CD4-positive, CD25-positive, alpha-beta regulatory T cell (primary cell): Measurements from ENCODE around the gene ZNF23. TPM values are rescaled to one million over a fixed set of nuclear protein-coding genes. Genes with fewer than 3 reads are reported as not detected.

ENCODE experiments used
- ATAC-seq, 2 donors: fragments of 150-1000 bp; cut with Tn5 transposase; one replicate each; pipeline ENCODE4 v1.10.0; 2021; ENCODE audit warnings: low read depth in 2 of 2, moderate number of reproducible peaks in 2 of 2, moderate library complexity in 1 of 2
- DNase-seq, 3 donors: peaks; one replicate each; pipeline versions ENCODE4 v3.0.0 to v3.0.0-alpha.2; 2012 to 2022; ENCODE audit warnings: mixed read lengths in 1 of 3
- H3K27ac ChIP-seq: one replicate; pipeline ENCODE4 v1.7.0; 2013; ENCODE audit warnings: mild to moderate bottlenecking, low read length; ENCODE audit not compliant: insufficient read depth, poor library complexity, severe bottlenecking
- H3K27me3 ChIP-seq: one replicate; pipeline ENCODE4 v1.7.0; 2013; ENCODE audit warnings: low read length; ENCODE audit not compliant: control insufficient read depth, insufficient read depth
- H3K36me3 ChIP-seq: one replicate; pipeline ENCODE4 v1.7.0; 2013; ENCODE audit warnings: mild to moderate bottlenecking, low read length, moderate library complexity; ENCODE audit not compliant: control insufficient read depth, insufficient read depth
- H3K4me1 ChIP-seq: 2 replicates; pipeline ENCODE4 v1.7.0; 2013; ENCODE audit warnings: mild to moderate bottlenecking, low read length; ENCODE audit not compliant: insufficient read depth, control insufficient read depth, poor library complexity, severe bottlenecking
- H3K4me3 ChIP-seq: one replicate; pipeline ENCODE4 v1.7.0; 2013; ENCODE audit warnings: low read depth, mild to moderate bottlenecking, low read length, moderate library complexity
- H3K9me3 ChIP-seq, 2 experiments: 1 replicate in 1 of 2; 2 replicates in 1 of 2; pipeline ENCODE4 v1.7.0; 2013; ENCODE audit warnings: low read length in 2 of 2, mild to moderate bottlenecking in 1 of 2, moderate library complexity in 1 of 2; ENCODE audit not compliant: control insufficient read depth in 2 of 2
- H3K27ac Mint-ChIP-seq, 3 donors: one replicate each; pipeline ENCODE4 v1.8.0; 2020 to 2022; ENCODE audit warnings: mild to moderate bottlenecking in 3 of 3, mixed read lengths in 3 of 3, moderate library complexity in 2 of 3
- H3K27me3 Mint-ChIP-seq: one replicate; pipeline ENCODE4 v1.8.0; 2022; ENCODE audit warnings: mild to moderate bottlenecking, mixed read lengths
- H3K36me3 Mint-ChIP-seq: one replicate; pipeline ENCODE4 v1.8.0; 2020; ENCODE audit warnings: mixed read lengths
- H3K4me1 Mint-ChIP-seq, 4 donors: one replicate each; pipeline ENCODE4 v1.8.0; 2020 to 2022; ENCODE audit warnings: mixed read lengths in 4 of 4, mild to moderate bottlenecking in 1 of 4
- H3K4me3 Mint-ChIP-seq, 4 donors: one replicate each; pipeline ENCODE4 v1.8.0; 2020 to 2022; ENCODE audit warnings: mild to moderate bottlenecking in 4 of 4, mixed read lengths in 4 of 4, moderate library complexity in 3 of 4
- H3K9me3 Mint-ChIP-seq, 7 donors: one replicate each; pipeline ENCODE4 v1.8.0; 2020 to 2022; ENCODE audit warnings: mixed read lengths in 7 of 7, mild to moderate bottlenecking in 3 of 7, moderate library complexity in 2 of 7
- polyA plus RNA-seq, 4 donors: library from polyadenylated mRNA; unstranded; fragments of 300-500 nt; fragmentation: Illumina TruSeq; gene quantifications; one replicate each; pipeline ENCODE4 v1.2.3, GENCODE V29; 2021
- total RNA-seq: library from RNA; stranded (reverse); gene quantifications from one replicate; pipeline ENCODE4 v1.2.3, GENCODE V29; 2022

Gene ZNF23
- total and polyA plus RNA-seq, 5 donors from 2014 or later: 4.0 to 6.2 (median 5.6) TPM

DNA sequence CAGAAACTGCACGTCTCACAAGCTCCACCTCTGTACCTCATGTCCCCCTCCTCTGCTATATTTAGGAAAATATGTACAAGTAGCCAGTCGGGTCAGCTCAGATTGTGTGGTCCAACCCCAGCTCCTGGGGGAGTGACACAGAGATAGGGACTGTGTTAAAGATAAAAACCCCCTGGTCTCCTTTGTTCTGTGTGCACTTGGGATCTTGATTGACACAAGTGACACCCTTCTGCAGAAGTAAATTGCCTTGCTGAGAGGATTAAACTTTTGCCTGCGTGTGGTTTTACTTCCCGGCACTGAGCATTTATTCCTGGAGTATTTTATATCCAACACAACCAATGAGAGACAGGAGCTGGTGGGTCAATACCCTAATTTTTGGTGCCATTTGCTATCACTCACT lies 57.7 kb downstream of the ZNF23 start:
- DNase-seq (no peak), ATAC-seq (no peak)
- H3K9me3 ChIP-seq: no peaks in the 10 kb centered on the region
- H3K27ac ChIP-seq: no peak overlapping the region
- Mint-ChIP-seq H3K36me3 (no peaks in the 10 kb centered on the region), H3K27me3 (peaks cover 6% of the 10 kb centered on the region), H3K27ac (no peak overlapping the region), H3K9me3 (peaks cover 0 to 10% (median 0%) of the 10 kb centered on the region in 7 donors), H3K4me3 (no peak overlapping the region), H3K4me1 (peaks cover 0 to 15% (median 8%) of the 10 kb centered on the region in 4 donors)
- no peaks in the 10 kb centered on the region for H3K36me3 ChIP-seq
- H3K27me3 ChIP-seq: peaks cover 2% of the 10 kb centered on the region
- H3K4me3 ChIP-seq: no peak overlapping the region
- H3K4me1 ChIP-seq: peaks cover 4% of the 10 kb centered on the region

DNA sequence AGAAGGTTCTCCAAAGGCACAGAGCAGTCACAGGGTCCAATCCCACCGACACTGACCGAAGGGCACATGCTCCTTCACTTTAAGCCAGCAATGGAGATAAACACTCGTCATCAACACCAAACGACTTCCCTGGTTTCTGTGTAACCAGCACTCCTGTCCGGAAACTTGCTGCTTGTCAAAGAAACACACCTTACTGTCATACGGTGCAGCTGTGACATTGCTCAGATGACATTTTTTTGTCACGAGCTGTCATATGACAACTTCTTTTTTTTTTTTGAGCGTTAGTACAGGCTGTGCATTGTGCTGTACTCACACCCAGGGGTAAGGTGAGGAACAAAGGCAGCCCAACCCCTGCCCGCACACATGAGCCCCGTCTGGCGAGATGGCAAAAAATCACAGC lies 59.4 kb downstream of the ZNF23 start:
- Mint-ChIP-seq H3K4me3 (no peak overlapping the region), H3K9me3 (peaks cover 0 to 10% (median 0%) of the 10 kb centered on the region in 7 donors), H3K4me1 (peaks cover 0 to 9% (median 5%) of the 10 kb centered on the region in 4 donors), H3K27ac (no peak overlapping the region), H3K36me3 (no peaks in the 10 kb centered on the region), H3K27me3 (peaks cover 6% of the 10 kb centered on the region)
- no peaks in the 10 kb centered on the region for H3K27me3 ChIP-seq
- H3K4me1 ChIP-seq: peaks cover 1% of the 10 kb centered on the region
- H3K9me3 ChIP-seq: no peaks in the 10 kb centered on the region
- no peaks in the 10 kb centered on the region for H3K36me3 ChIP-seq
- H3K27ac ChIP-seq: no peak overlapping the region
- no peak for ATAC-seq
- no peak overlapping the region for H3K4me3 ChIP-seq
- no peak for DNase-seq

DNA sequence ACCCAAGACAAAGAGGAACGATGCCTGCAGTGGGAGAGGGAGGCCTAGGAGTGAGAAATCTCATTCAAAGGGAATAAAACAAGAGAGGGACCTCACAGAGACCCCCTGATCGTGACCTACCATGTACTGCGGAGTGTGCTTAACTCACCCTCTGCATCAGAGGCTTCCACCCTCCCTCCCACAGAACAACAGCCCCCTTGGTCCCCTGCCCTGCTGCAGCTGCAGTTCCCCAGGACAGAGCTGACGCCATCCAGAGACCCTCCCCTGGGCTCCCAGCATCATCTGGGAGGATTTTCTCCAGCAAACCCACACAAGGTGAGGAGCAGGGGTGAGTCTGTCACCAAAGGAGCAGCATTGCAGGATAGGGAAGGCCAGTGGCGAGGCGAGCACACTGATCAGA lies 60.0 kb downstream of the ZNF23 start:
- Histone ChIP-seq H3K27me3 (no peaks in the 10 kb centered on the region), H3K9me3 (no peaks in the 10 kb centered on the region), H3K4me3 (no peak overlapping the region), H3K27ac (no peak overlapping the region), H3K36me3 (no peaks in the 10 kb centered on the region), H3K4me1 (no peaks in the 10 kb centered on the region)
- H3K4me1 Mint-ChIP-seq: peaks cover 0 to 4% (median 3%) of the 10 kb centered on the region in 4 donors
- no peak for ATAC-seq
- no peak for DNase-seq
- no peak overlapping the region for H3K27ac Mint-ChIP-seq
- H3K9me3 Mint-ChIP-seq: peaks cover 0 to 10% (median 0%) of the 10 kb centered on the region in 7 donors
- H3K27me3 Mint-ChIP-seq: peaks cover 6% of the 10 kb centered on the region
- no peaks in the 10 kb centered on the region for H3K36me3 Mint-ChIP-seq
- H3K4me3 Mint-ChIP-seq: no peak overlapping the region

DNA sequence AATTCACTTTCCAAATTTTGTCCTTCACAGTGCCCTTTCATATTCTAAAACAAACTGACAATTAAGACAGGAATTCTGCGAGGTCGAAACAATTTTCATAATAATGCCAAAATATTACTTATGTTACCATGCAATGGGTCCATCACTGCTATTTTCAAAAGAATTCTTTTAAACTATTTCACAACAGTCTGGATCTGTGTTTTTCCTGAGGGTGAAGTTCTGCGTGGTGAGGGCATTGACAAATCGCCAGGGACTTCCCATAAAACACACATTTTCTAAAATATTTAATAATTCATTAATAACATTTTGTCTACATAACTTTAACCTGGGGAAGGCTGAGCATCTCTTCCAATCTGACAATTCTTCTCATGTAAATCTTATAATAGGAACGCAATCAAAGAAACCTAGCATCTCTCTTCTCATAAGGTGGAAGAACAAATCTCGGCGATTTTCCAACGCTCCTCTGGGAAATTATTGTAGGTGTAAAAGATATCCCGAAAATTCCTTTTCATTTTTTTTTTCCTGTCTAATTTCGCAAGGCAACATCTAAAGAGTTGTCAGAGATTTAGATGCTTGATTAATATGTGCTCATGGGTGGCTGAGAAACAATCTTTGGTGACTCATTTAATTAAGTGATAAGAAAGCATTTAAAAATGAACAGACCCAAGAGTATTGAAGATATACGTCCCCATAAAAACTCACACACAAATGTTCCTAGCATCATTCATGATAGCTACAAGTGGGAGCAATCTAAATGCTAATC lies 62.1 kb downstream of the ZNF23 start:
- ATAC-seq (no peak), DNase-seq (no peak)
- Mint-ChIP-seq H3K4me3 (no peak overlapping the region), H3K4me1 (peaks cover 0 to 4% (median under 1%) of the 10 kb centered on the region in 4 donors), H3K27me3 (peaks cover 9% of the 10 kb centered on the region), H3K36me3 (no peaks in the 10 kb centered on the region), H3K9me3 (peaks cover 0 to 7% (median 0%) of the 10 kb centered on the region in 7 donors), H3K27ac (no peak overlapping the region)
- Histone ChIP-seq H3K27ac (no peak overlapping the region), H3K4me3 (no peak overlapping the region), H3K4me1 (no peaks in the 10 kb centered on the region), H3K27me3 (no peaks in the 10 kb centered on the region), H3K9me3 (no peaks in the 10 kb centered on the region), H3K36me3 (no peaks in the 10 kb centered on the region)

Other genes with a start within 250 kb of the ZNF23 start
- gene HYDIN, start 231.5 kb downstream of the ZNF23 start, total RNA-seq: not detected
- not detected for gene HYDIN, start 231.5 kb downstream of the ZNF23 start, polyA plus RNA-seq
- 12.9 TPM for gene CMTR2, start 172.8 kb downstream of the ZNF23 start, total RNA-seq
- 10 to 100 TPM; 17.7 to 34.9 (median 27.0) TPM for gene CMTR2, start 172.8 kb downstream of the ZNF23 start, polyA plus RNA-seq
- not detected for gene CALB2, start 103.5 kb downstream of the ZNF23 start, total RNA-seq
- gene CALB2, start 103.5 kb downstream of the ZNF23 start, polyA plus RNA-seq: not detected
- gene TLE7, start 20.2 kb downstream of the ZNF23 start, total RNA-seq: not detected
- gene TLE7, start 20.2 kb downstream of the ZNF23 start, polyA plus RNA-seq: not detected
- gene ZNF19, start 27.1 kb upstream of the ZNF23 start, total RNA-seq: 5.9 TPM
- 1 to 10 TPM; 1.7 to 5.1 (median 2.4) TPM for gene ZNF19, start 27.1 kb upstream of the ZNF23 start, polyA plus RNA-seq
- not detected for gene CHST4, start 64.2 kb upstream of the ZNF23 start, total RNA-seq
- gene CHST4, start 64.2 kb upstream of the ZNF23 start, polyA plus RNA-seq: not detected
- not detected for gene TAT, start 114.8 kb upstream of the ZNF23 start, total RNA-seq
- gene TAT, start 114.8 kb upstream of the ZNF23 start, polyA plus RNA-seq: under 1 TPM in 3 of 4 donors, not detected in 1; 0.06 to 0.23 (median 0.14) TPM
- not detected for gene MARVELD3, start 163.9 kb upstream of the ZNF23 start, total RNA-seq
- gene MARVELD3, start 163.9 kb upstream of the ZNF23 start, polyA plus RNA-seq: not detected